Small intestine (tissue), 7 donors: ENCODE results near the gene NECTIN1. TPM values are rescaled to one million over a fixed set of nuclear protein-coding genes. Genes with fewer than 3 reads are reported as not detected.
A peak's percentile ranks its signal among the peaks of the same experiment; 100 is the strongest.

Experiments
- DNase-seq, 2 donors: peaks; one replicate each; pipeline versions ENCODE4 v3.0.0 to v3.0.0-alpha.2; 2013
- FAIRE-seq: peaks from 2 replicates; lab custom pipeline; 2012; peaks lifted over from hg19 to GRCh38; lab: Jason Lieb, UNC
- H3K27ac ChIP-seq, 3 donors: one replicate each; pipeline ENCODE4 v1.5.1; 2013; ENCODE audit warnings: low read length in 2 of 3, mild to moderate bottlenecking in 2 of 3, control low read depth in 1 of 3, inconsistent platforms in 1 of 3, low read depth in 1 of 3, moderate library complexity in 1 of 3
- H3K27me3 ChIP-seq, 3 donors: one replicate each; pipeline ENCODE4 v1.6.1; 2013; ENCODE audit warnings: low read length in 3 of 3, inconsistent platforms in 1 of 3; ENCODE audit not compliant: control insufficient read depth in 3 of 3, insufficient read depth in 3 of 3
- H3K36me3 ChIP-seq, 3 donors: one replicate each; pipeline ENCODE4 v1.6.1; 2013; ENCODE audit warnings: low read length in 3 of 3, inconsistent platforms in 1 of 3, low read depth in 1 of 3, mild to moderate bottlenecking in 1 of 3, moderate library complexity in 1 of 3; ENCODE audit not compliant: control insufficient read depth in 3 of 3, insufficient read depth in 2 of 3
- H3K4me1 ChIP-seq, 3 donors: one replicate each; pipeline ENCODE4 v1.6.1; 2013; ENCODE audit warnings: low read length in 2 of 3, inconsistent platforms in 1 of 3, low read depth in 1 of 3, mild to moderate bottlenecking in 1 of 3, moderate library complexity in 1 of 3; ENCODE audit not compliant: control insufficient read depth in 3 of 3, insufficient read depth in 2 of 3
- H3K4me3 ChIP-seq, 3 donors: one replicate each; pipeline ENCODE4 v1.5.1; 2013; ENCODE audit warnings: low read length in 3 of 3, control low read depth in 1 of 3, inconsistent platforms in 1 of 3, low read depth in 1 of 3, mild to moderate bottlenecking in 1 of 3, moderate library complexity in 1 of 3
- H3K9me3 ChIP-seq, 2 donors: one replicate each; pipeline ENCODE4 v1.6.1; 2013; ENCODE audit warnings: low read depth in 1 of 2, low read length in 1 of 2; ENCODE audit not compliant: control insufficient read depth in 2 of 2, insufficient read depth in 1 of 2
- WGBS, 3 donors: extraction: QIAGEN DNeasy Blood & Tissue Kit; methylation state at CpG; one replicate each; pipeline ENCODE4 v1.1.7; 2013; 5-methylcytosine and 5-hydroxymethylcytosine counted together
- polyA plus RNA-seq, 4 donors: library from polyadenylated mRNA; stranded (reverse) in 3 of 4; unstranded in 1 of 4; fragments of 200-250 nt in 3 of 4; fragments of 120-200 nt in 1 of 4; gene quantifications; one replicate each; pipeline versions ENCODE4 v1.2.1 to v1.2.3, GENCODE V29; 2013
- donor health status: healthy with polysubstance abuse.
- donor health status: control.
- donor health status: control.
- donor health status: Bipolar disorder and iron deficiency.
- donor health status: healthy.

Gene NECTIN1
- polyA plus RNA-seq, 4 donors: 2.7 to 32.8 (median 11.7) TPM

DNA sequence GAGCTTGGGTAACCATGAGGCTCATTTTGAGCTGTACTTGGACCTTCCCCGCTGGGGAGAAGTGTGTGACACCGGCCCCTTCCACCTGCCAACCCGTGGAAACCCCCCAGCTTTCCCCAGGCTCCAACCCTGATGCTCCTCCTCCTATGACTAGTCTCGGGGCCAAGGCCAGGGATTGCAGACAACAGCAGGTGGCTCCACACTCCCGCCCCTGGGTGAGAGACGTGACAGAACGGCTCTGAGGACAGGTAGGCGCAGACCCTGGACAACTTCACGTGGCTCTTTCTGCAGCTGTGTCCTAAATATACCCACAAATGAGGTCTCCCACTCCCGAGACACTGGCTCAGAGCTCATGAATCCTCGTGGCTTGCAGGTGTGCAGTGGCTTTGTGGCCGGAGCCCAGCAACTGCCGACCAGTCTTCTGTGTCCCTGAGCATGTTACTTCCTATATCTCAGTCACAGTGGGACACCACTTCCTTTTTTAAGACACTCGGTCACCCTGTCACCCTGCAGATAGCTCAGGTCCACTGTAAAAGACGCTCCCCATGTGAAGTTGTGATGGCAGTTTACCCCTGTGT lies 55.2 kb downstream of the NECTIN1 start:
- Histone ChIP-seq H3K9me3 (peaks cover 0 to 11% of the 10 kb centered on the region in 2 donors), H3K27ac (peak overlapping the region in 1 of 3 donors; percentile 56), H3K4me3 (no peak overlapping the region), H3K27me3 (no peaks in the 10 kb centered on the region), H3K36me3 (peaks cover 0 to 77% (median 9%) of the 10 kb centered on the region in 3 donors), H3K4me1 (peaks cover 0 to 8% (median 0%) of the 10 kb centered on the region in 3 donors)
- DNase-seq: peak in 1 of 2 donors; percentile 57
- no peak for FAIRE-seq
- 40 to 55% (median 45%) methylated on average over 15 of the region's 15 CpGs for WGBS, 3 donors

DNA sequence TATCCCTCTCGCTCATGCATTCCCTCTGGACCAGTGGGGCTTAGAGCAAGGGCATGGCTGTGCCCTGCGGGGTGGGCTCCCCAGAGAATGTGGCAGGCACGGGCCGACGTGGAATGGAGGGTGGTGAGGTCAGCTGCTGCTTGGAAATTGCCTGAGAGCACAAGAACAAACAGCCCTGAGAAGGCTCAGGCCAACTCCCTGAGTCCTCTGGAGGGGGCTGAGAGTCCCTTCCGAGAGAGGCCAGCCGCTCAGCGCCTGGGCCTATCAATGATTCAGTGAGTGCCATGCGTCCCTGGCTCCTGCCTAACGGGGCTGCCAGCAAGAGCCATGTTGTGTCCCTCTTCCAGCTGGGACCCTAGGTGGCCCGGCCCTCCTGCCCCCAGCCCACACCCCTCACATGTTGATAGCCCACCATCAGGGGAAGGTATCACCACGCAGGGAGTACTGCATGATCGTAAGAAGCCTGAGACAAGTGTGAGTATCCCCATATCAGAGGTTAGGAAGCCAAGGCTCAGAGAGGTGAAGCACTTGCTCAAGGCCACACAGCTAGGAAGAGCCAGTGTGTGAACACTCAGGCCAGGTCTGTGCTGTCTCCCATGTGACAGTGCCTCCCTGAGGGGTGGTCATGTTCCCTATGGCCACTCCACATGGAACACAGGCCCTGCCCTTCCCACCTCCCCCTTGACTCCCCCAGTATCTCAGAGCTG lies 55.8 kb downstream of the NECTIN1 start:
- Histone ChIP-seq H3K27ac (peak overlapping the region in 1 of 3 donors; percentile 56), H3K9me3 (peaks cover 0 to 7% of the 10 kb centered on the region in 2 donors), H3K4me3 (no peak overlapping the region), H3K27me3 (no peaks in the 10 kb centered on the region), H3K36me3 (peaks cover 0 to 75% (median 9%) of the 10 kb centered on the region in 3 donors), H3K4me1 (peaks cover 0 to 8% (median 0%) of the 10 kb centered on the region in 3 donors)
- no peak for FAIRE-seq
- WGBS, 3 donors: 85 to 90% (median 90%) methylated on average over 13 of the region's 13 CpGs
- no peak for DNase-seq

DNA sequence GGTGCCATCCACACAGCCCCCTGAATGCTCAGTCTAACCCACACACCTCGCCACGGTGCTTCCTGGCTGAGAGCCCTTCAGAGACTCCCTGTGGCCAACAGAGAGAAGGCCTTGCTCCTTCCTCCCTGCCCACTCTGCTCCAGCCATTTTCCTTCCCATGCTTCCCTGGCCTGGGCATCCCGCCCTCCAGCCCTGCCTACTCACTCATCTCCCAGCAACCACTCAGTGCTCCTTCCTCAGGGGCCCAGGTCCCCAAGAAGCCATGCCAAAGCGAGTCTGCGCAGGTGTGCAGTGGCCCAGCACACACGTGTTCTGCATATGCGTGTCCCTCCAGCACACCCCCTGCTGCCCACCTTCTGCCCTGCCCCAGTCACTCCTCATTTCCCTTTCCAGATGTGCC lies 56.4 kb downstream of the NECTIN1 start:
- Histone ChIP-seq H3K4me3 (no peak overlapping the region), H3K36me3 (peaks cover 0 to 72% (median 9%) of the 10 kb centered on the region in 3 donors), H3K27me3 (no peaks in the 10 kb centered on the region), H3K27ac (peak overlapping the region in 1 of 3 donors; percentile 18), H3K4me1 (peaks cover 0 to 8% (median 0%) of the 10 kb centered on the region in 3 donors), H3K9me3 (peaks cover 0 to under 1% of the 10 kb centered on the region in 2 donors)
- no peak for FAIRE-seq
- 86 to 93% (median 86%) methylated on average over 7 of the region's 7 CpGs for WGBS, 3 donors
- no peak for DNase-seq

DNA sequence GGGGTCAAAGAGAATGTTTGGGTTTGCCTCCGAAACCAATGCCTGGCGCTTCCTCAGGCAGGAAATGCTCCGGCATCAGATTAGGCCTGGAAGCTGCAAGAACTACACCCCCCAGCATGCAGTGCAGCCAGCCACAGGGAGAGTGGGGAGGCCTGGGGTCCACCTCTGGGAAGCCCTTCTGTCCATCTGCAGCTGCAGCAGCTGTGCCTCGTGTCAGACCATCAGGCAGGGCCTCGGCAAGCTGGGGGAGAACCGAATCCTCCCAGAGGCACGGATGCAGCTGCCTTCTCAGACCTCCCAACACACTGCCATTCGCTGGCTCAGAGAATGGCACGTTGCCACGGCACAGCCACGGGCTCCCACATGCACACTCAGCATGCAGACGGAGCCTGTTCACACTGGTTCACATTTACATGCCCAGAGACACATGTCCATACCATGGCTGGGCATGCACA lies 57.4 kb downstream of the NECTIN1 start:
- FAIRE-seq (no peak), DNase-seq (no peak)
- H3K4me3 ChIP-seq: no peak overlapping the region
- H3K4me1 ChIP-seq: peaks cover 0 to 8% (median 0%) of the 10 kb centered on the region in 3 donors
- H3K36me3 ChIP-seq: peaks cover 0 to 72% (median 7%) of the 10 kb centered on the region in 3 donors
- H3K27me3 ChIP-seq: no peaks in the 10 kb centered on the region
- 55 to 80% (median 77%) methylated on average over 12 of the region's 12 CpGs for WGBS, 3 donors
- H3K9me3 ChIP-seq: no peaks in the 10 kb centered on the region
- H3K27ac ChIP-seq: peak overlapping the region in 2 of 3 donors; percentile 34 to 59

DNA sequence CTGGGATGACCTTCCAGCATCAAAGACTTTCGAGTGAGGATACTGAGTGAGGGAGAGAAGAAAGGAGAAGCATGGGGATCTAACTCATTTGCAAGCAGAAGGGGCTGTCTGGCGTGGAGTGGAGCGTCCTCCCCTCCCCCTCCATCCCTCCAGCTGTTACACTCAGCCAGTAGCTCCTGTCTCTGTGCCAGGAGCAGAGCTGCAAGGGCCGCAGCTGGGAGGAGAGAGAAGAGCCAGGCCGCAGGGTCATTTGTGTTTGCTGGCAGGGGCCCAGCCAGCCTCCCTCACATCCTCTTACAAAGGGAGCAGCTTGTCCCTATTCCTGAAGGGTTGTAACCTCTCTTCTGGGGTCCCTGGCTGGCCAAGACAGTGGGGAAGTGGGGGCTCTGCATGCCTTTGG lies 57.9 kb downstream of the NECTIN1 start:
- peak overlapping the region in 2 of 3 donors; percentile 34 to 59 for H3K27ac ChIP-seq
- peaks cover 0 to 8% (median 0%) of the 10 kb centered on the region in 3 donors for H3K4me1 ChIP-seq
- H3K36me3 ChIP-seq: peaks cover 0 to 72% (median 4%) of the 10 kb centered on the region in 3 donors
- WGBS, 3 donors: 42 to 68% (median 55%) methylated on average over 4 to 5 of the region's 5 CpGs
- no peak overlapping the region for H3K4me3 ChIP-seq
- FAIRE-seq (no peak), DNase-seq (peak in 1 of 2 donors; percentile 61)
- H3K27me3 ChIP-seq: no peaks in the 10 kb centered on the region
- H3K9me3 ChIP-seq: no peaks in the 10 kb centered on the region

DNA sequence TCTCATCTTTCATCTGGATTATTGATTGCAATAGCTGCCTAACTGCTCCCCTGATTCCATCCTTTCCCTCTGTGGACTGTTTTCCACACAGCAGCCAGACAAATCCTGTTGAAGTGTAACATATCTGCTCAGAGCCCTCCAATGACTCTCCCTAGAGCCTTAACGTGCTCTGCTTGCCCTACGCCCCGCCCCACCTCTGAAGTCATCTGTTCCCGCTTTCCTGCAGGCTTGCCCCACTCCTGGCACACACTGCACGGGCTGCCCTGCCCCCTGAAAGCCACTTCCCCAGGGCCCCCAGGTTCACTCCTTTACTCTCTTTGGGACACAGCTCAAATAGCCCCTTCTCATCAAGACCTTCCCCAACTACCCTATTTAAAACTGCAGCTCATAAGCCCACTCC lies 59.5 kb downstream of the NECTIN1 start:
- WGBS, 3 donors: 50 to 67% (median 67%) methylated on average over 5 of the region's 5 CpGs
- peaks cover 0 to 72% (median 2%) of the 10 kb centered on the region in 3 donors for H3K36me3 ChIP-seq
- H3K4me1 ChIP-seq: peaks cover 0 to 12% (median 0%) of the 10 kb centered on the region in 3 donors
- no peak overlapping the region for H3K27ac ChIP-seq
- no peak overlapping the region for H3K4me3 ChIP-seq
- H3K9me3 ChIP-seq: peaks cover 0 to 2% of the 10 kb centered on the region in 2 donors
- FAIRE-seq (no peak), DNase-seq (no peak)
- H3K27me3 ChIP-seq: no peaks in the 10 kb centered on the region

DNA sequence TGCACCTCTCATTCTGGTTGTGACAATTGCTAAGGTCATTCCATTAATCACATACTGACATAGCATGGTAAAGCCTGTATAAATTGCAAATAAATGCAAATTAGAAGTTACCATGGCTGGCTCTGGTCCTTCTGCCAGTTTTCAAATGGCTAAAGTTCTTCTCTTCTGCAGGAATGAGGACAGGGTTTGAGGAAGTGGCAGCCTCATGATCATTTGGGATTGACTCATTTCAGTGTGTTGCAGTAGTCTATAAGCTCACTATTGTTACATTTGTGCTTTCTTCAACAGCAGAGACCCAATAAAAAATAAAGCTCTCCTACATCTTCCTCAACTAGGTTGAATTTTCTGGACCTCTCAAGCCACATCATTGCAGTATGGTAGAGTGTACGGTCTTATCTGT lies 60.3 kb downstream of the NECTIN1 start:
- no peaks in the 10 kb centered on the region for H3K27me3 ChIP-seq
- H3K36me3 ChIP-seq: peaks cover 0 to 71% (median 2%) of the 10 kb centered on the region in 3 donors
- H3K4me1 ChIP-seq: peaks cover 0 to 17% (median 0%) of the 10 kb centered on the region in 3 donors
- no peak overlapping the region for H3K4me3 ChIP-seq
- FAIRE-seq (no peak), DNase-seq (no peak)
- H3K27ac ChIP-seq: no peak overlapping the region
- WGBS, 3 donors: 78 to 94% (median 82%) methylated on average over 1 of the region's 1 CpG
- peaks cover 0 to 5% of the 10 kb centered on the region in 2 donors for H3K9me3 ChIP-seq

DNA sequence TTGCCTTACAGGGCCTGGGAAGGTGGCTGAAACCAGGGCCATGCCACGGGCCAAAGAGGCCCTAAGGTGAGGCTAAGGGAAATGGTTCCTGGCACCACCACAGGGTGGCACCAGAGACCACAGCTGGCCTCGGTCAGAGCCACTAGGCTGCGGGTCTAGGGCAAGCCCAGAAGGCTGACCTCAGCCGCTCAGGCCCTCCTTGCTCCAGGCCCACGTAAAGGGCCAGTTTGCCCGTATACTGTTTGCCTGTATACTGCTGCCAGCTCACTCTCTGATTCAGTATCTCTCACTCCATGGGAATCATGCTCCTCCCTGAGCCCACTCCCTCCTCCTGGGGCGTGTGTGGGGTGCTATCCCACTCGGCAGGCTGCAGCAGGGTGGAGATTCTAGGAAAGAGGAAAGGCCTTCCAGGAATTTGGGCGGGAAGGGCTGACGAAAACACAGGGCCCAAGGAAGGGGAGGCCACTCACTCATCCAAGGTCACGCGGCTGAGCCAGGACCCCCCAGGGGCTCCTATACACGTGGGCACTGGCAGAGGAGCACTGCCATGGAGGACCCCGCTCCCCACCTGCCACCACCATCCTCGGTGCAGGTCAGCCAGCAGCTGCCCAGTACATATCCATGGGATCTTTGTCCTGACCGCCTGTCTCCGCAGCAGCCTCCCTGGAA lies 62.4 kb downstream of the NECTIN1 start:
- 45 to 50% (median 47%) methylated on average over 17 of the region's 17 CpGs for WGBS, 3 donors
- Histone ChIP-seq H3K27ac (no peak overlapping the region), H3K36me3 (peaks cover 0 to 70% (median 2%) of the 10 kb centered on the region in 3 donors), H3K27me3 (no peaks in the 10 kb centered on the region), H3K9me3 (peaks cover 0 to 5% of the 10 kb centered on the region in 2 donors), H3K4me3 (no peak overlapping the region), H3K4me1 (peaks cover 0 to 22% (median 0%) of the 10 kb centered on the region in 3 donors)
- no peak for FAIRE-seq
- DNase-seq: peak; percentile 72 to 77
